ENCODE measurements around the gene WNT10A.

WNT10A gene

GRCh38 chr2:218877891-218878290 is 2.8 kb upstream of the WNT10A start:
- H3K27ac Mint-ChIP-seq, result no peak overlapping the region
- peaks cover 80% of the 10 kb centered on the region for H3K27me3 Mint-ChIP-seq (ENCODE audit: low read depth)
- peaks cover 14% of the 10 kb centered on the region for H3K4me1 Mint-ChIP-seq (ENCODE audit: low read depth)
- no peak overlapping the region for H3K4me3 Mint-ChIP-seq
- no peaks in the 10 kb centered on the region for H3K36me3 Mint-ChIP-seq (ENCODE audit: low read depth)
- H3K9me3 Mint-ChIP-seq, result no peaks in the 10 kb centered on the region

GRCh38 chr2:218878486-218878885 is 2.2 kb upstream of the WNT10A start:
- no peak overlapping the region for H3K27ac Mint-ChIP-seq

GRCh38 chr2:218878926-218879761 is 1.5 kb upstream of the WNT10A start:
- H3K9me3 Mint-ChIP-seq, result no peaks in the 10 kb centered on the region
- no peak overlapping the region for H3K4me3 Mint-ChIP-seq
- H3K27me3 Mint-ChIP-seq (ENCODE audit: low read depth), result peaks cover 80% of the 10 kb centered on the region
- peaks cover 12% of the 10 kb centered on the region for H3K4me1 Mint-ChIP-seq (ENCODE audit: low read depth)
- no peak overlapping the region for H3K27ac Mint-ChIP-seq
- no peaks in the 10 kb centered on the region for H3K36me3 Mint-ChIP-seq (ENCODE audit: low read depth)

More at GRCh38 chr2:218878486-218878885, 2.2 kb upstream of the WNT10A start:
- no peaks in the 10 kb centered on the region for H3K36me3 Mint-ChIP-seq (ENCODE audit: low read depth)
- no peak overlapping the region for H3K4me3 Mint-ChIP-seq
- H3K4me1 Mint-ChIP-seq (ENCODE audit: low read depth), result peaks cover 12% of the 10 kb centered on the region
- H3K27me3 Mint-ChIP-seq (ENCODE audit: low read depth), result peaks cover 80% of the 10 kb centered on the region
- H3K9me3 Mint-ChIP-seq, result no peaks in the 10 kb centered on the region

GRCh38 chr2:218879776-218880101 is 913 bp upstream of the WNT10A start:
- Mint-ChIP-seq H3K27ac (no peak overlapping the region), H3K27me3 (ENCODE audit: low read depth) (peaks cover 80% of the 10 kb centered on the region), H3K36me3 (ENCODE audit: low read depth) (peaks cover 4% of the 10 kb centered on the region), H3K4me3 (no peak overlapping the region), H3K9me3 (no peaks in the 10 kb centered on the region), H3K4me1 (ENCODE audit: low read depth) (peaks cover 12% of the 10 kb centered on the region)

- Mint-ChIP-seq H3K36me3 (ENCODE audit: low read depth) (peaks cover 5% of the 10 kb centered on the region), H3K4me1 (ENCODE audit: low read depth) (peaks cover 12% of the 10 kb centered on the region), H3K27me3 (ENCODE audit: low read depth) (peaks cover 82% of the 10 kb centered on the region), H3K27ac (no peak overlapping the region), H3K9me3 (no peaks in the 10 kb centered on the region), H3K4me3 (no peak overlapping the region)
These were observed 375 bp downstream of the WNT10A start for GRCh38 chr2:218880859-218881594.

- H3K4me1 Mint-ChIP-seq (ENCODE audit: low read depth), result peaks cover 12% of the 10 kb centered on the region
- peaks cover 5% of the 10 kb centered on the region for H3K36me3 Mint-ChIP-seq (ENCODE audit: low read depth)
- no peak overlapping the region for H3K4me3 Mint-ChIP-seq
- H3K27ac Mint-ChIP-seq, result peak overlapping the region; percentile 41
- H3K27me3 Mint-ChIP-seq (ENCODE audit: low read depth), result peaks cover 80% of the 10 kb centered on the region
- H3K9me3 Mint-ChIP-seq, result no peaks in the 10 kb centered on the region
These were observed 1.2 kb downstream of the WNT10A start for GRCh38 chr2:218881744-218882460.

- no peak overlapping the region for H3K4me3 Mint-ChIP-seq
- peaks cover 80% of the 10 kb centered on the region for H3K27me3 Mint-ChIP-seq (ENCODE audit: low read depth)
- no peaks in the 10 kb centered on the region for H3K9me3 Mint-ChIP-seq
- H3K36me3 Mint-ChIP-seq (ENCODE audit: low read depth), result peaks cover 5% of the 10 kb centered on the region
- H3K27ac Mint-ChIP-seq, result no peak overlapping the region
- H3K4me1 Mint-ChIP-seq (ENCODE audit: low read depth), result peaks cover 12% of the 10 kb centered on the region
These were observed 1.8 kb downstream of the WNT10A start for GRCh38 chr2:218882461-218882816.

- peaks cover 5% of the 10 kb centered on the region for H3K36me3 Mint-ChIP-seq (ENCODE audit: low read depth)
- no peaks in the 10 kb centered on the region for H3K9me3 Mint-ChIP-seq
- peaks cover 12% of the 10 kb centered on the region for H3K4me1 Mint-ChIP-seq (ENCODE audit: low read depth)
- peaks cover 83% of the 10 kb centered on the region for H3K27me3 Mint-ChIP-seq (ENCODE audit: low read depth)
- H3K4me3 Mint-ChIP-seq, result no peak overlapping the region
- H3K27ac Mint-ChIP-seq, result no peak overlapping the region
These were observed 2.3 kb downstream of the WNT10A start for GRCh38 chr2:218882866-218883366.

GRCh38 chr2:218883491-218884490 is 3.1 kb downstream of the WNT10A start:
- Mint-ChIP-seq H3K27me3 (ENCODE audit: low read depth) (peaks cover 78% of the 10 kb centered on the region), H3K4me3 (no peak overlapping the region), H3K36me3 (ENCODE audit: low read depth) (peaks cover 5% of the 10 kb centered on the region), H3K9me3 (no peaks in the 10 kb centered on the region), H3K27ac (no peak overlapping the region), H3K4me1 (ENCODE audit: low read depth) (peaks cover 12% of the 10 kb centered on the region)

GRCh38 chr2:218884519-218884918 is 3.9 kb downstream of the WNT10A start:
- Mint-ChIP-seq H3K36me3 (ENCODE audit: low read depth) (peaks cover 5% of the 10 kb centered on the region), H3K4me1 (ENCODE audit: low read depth) (peaks cover 9% of the 10 kb centered on the region), H3K4me3 (no peak overlapping the region), H3K27me3 (ENCODE audit: low read depth) (peaks cover 79% of the 10 kb centered on the region), H3K9me3 (no peaks in the 10 kb centered on the region), H3K27ac (no peak overlapping the region)

- H3K4me3 Mint-ChIP-seq, result no peak overlapping the region
- H3K4me1 Mint-ChIP-seq (ENCODE audit: low read depth), result no peaks in the 10 kb centered on the region
- no peak overlapping the region for H3K27ac Mint-ChIP-seq
- H3K27me3 Mint-ChIP-seq (ENCODE audit: low read depth), result peaks cover 81% of the 10 kb centered on the region
- H3K36me3 Mint-ChIP-seq (ENCODE audit: low read depth), result peaks cover 5% of the 10 kb centered on the region
- no peaks in the 10 kb centered on the region for H3K9me3 Mint-ChIP-seq
These were observed 5.6 kb downstream of the WNT10A start for GRCh38 chr2:218885981-218886947.

- H3K4me3 Mint-ChIP-seq, result no peak overlapping the region
- H3K27me3 Mint-ChIP-seq (ENCODE audit: low read depth), result peaks cover 81% of the 10 kb centered on the region
- H3K4me1 Mint-ChIP-seq (ENCODE audit: low read depth), result peaks cover 3% of the 10 kb centered on the region
- no peak overlapping the region for H3K27ac Mint-ChIP-seq
- H3K36me3 Mint-ChIP-seq (ENCODE audit: low read depth), result peaks cover 5% of the 10 kb centered on the region
- H3K9me3 Mint-ChIP-seq, result no peaks in the 10 kb centered on the region
These were observed 6.4 kb downstream of the WNT10A start for GRCh38 chr2:218887079-218887478.

- H3K27ac Mint-ChIP-seq, result no peak overlapping the region
- H3K4me1 Mint-ChIP-seq (ENCODE audit: low read depth), result peaks cover 10% of the 10 kb centered on the region
- H3K9me3 Mint-ChIP-seq, result no peaks in the 10 kb centered on the region
- peaks cover 5% of the 10 kb centered on the region for H3K36me3 Mint-ChIP-seq (ENCODE audit: low read depth)
- H3K4me3 Mint-ChIP-seq, result no peak overlapping the region
- H3K27me3 Mint-ChIP-seq (ENCODE audit: low read depth), result peaks cover 74% of the 10 kb centered on the region
These were observed 7.7 kb downstream of the WNT10A start for GRCh38 chr2:218888341-218888740.
